WI38 (cell line): ENCODE results near the gene BCL6.
A peak's percentile ranks its signal among the peaks of the same experiment; 100 is the strongest.

ENCODE experiments used
- H3K4me3 ChIP-seq: 2 replicates; pipeline ENCODE4 v1.5.1; 2011; ENCODE audit warnings: low read depth, mild to moderate bottlenecking, control low read depth, low read length
- CTCF ChIP-seq: IDR thresholded peaks from 2 replicates; pipeline ENCODE4 v1.5.1; 2012; ENCODE audit warnings: low read depth, mild to moderate bottlenecking, control low read depth, low read length

Gene BCL6

DNA sequence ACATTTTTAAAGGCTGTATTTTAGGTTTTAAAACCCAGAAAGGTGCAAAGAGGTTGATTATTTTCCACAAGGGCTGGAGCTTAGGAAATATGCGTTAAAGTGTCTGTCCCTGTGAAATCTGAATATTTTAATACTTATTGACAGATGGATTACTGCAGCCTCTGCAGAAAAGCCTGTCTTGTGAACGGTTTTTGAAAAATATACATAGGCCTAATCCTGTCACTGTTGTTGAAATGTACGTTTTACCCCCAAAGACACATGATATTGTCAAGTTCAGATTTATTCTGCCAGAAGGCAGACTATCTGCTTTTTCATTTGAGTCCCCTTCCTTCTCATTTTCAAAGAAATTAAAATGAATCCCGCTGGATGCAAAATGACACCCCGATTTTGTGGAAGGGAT lies 2.2 kb upstream of the BCL6 start:
- H3K4me3 ChIP-seq: no peak overlapping the region
- no peak for TF ChIP-seq CTCF

DNA sequence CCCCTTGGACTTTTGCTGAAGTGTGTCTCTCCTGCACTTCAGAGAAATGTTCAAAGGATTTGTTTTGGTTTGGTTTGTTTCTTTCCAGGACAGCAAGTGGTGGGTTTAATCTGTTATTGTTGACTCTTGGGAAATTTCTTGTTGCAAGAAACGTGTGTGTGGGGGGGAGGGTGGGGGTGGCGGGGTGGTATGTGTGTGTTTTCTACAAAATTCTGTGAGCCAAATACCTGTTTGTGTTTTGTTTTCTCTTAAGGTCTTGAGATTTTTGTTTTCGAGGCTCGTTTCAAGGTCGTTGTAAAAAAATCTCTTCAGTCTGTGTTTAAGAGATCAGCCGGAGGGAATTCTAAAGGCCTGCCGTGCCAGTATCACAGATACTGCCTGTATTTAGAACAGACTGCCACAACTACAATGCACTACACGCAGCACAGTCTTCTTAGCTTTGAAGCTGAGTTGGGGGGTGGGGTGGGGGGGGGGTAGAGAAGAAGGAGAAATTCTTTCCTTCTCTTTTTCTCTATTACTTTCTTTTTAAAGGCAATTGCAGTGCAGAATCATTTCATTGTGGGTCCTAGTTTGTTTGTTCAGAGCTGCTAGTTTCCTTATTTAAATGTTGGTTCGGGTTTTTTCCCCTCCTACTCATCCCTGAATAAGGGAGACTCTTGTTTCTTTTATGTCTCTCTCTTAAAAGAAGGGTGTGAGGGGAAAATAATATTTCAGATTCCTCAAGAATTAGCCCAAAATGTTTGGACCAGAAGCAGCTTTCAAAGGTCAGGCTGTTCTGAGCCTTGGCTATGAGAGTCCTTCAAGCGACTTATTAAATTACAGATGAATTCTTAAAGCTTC lies 1.4 kb upstream of the BCL6 start:
- TF ChIP-seq CTCF: no peak
- H3K4me3 ChIP-seq: peak overlapping the region; percentile 95

DNA sequence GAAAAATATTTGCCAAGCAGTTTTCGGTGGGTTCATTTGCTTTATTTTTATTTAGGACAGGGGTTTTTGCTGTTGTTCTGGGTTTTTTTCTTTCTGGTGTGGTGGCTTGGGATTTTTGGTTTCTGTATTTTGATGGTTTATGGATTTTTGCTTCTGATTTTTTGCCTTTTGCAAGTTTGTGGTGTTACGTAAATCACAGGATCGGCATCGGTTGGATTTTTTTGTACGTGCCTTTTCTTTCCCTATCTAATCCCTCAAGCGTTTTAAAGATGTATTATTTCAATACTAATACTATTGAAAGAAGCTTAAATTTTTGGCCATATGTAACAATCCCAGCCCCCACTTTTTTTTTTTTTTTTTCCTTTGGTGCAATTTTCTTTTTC lies 782 bp upstream of the BCL6 start:
- TF ChIP-seq CTCF: no peak
- H3K4me3 ChIP-seq: peak overlapping the region; percentile 95

DNA sequence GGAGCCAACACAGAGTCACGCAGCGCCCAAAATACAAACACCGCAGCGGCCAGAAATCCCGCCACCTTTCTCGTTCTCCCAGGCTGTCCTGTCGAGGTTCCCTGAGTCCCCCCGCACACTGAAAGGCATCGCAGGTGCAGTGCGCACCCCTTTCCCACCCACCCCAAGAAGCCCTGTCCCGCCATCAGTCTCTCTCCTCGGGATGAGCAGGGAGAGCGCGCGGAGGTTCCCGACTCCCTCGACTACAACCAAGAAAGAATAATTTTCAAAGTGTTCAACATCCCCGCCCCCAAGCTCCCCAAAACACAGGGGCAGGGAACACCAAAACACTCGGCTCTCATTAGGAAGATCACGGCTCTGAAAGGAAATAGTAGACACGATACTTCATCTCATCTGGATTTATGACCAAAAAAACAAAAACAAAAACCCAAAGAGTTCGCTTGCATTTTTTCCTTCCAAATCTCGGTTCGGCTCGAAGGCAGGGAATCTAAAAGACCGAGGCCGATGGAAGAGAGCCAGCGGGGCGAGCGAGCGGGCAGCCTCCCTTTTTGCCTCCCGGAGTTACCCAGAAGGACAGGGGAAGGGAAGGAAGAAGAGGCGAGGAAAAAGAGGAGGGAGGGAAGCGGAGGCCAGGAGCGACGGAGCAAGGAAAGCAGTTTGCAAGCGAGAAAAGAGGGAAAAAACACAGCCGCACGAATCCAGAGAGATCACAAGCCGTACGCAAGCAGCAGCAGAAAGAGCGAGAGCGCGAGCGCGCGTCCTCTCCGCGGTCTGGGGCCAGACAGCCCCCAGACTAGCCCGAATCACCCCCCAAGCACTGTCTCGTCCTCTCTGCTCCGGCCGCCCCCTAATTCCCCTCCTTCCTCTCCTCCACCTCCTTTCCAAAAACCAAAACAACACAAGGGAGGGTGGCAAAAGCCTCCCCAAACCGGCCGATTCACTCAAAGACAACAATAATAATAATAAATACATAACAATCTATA lies 808 bp downstream of the BCL6 start:
- TF ChIP-seq CTCF: no peak
- H3K4me3 ChIP-seq: peak overlapping the region; percentile 95

GRCh38 chr3:187743195-187744141 lies 1.8 kb downstream of the BCL6 start:
- TF ChIP-seq CTCF: no peak
- H3K4me3 ChIP-seq: peak overlapping the region; percentile 95

DNA sequence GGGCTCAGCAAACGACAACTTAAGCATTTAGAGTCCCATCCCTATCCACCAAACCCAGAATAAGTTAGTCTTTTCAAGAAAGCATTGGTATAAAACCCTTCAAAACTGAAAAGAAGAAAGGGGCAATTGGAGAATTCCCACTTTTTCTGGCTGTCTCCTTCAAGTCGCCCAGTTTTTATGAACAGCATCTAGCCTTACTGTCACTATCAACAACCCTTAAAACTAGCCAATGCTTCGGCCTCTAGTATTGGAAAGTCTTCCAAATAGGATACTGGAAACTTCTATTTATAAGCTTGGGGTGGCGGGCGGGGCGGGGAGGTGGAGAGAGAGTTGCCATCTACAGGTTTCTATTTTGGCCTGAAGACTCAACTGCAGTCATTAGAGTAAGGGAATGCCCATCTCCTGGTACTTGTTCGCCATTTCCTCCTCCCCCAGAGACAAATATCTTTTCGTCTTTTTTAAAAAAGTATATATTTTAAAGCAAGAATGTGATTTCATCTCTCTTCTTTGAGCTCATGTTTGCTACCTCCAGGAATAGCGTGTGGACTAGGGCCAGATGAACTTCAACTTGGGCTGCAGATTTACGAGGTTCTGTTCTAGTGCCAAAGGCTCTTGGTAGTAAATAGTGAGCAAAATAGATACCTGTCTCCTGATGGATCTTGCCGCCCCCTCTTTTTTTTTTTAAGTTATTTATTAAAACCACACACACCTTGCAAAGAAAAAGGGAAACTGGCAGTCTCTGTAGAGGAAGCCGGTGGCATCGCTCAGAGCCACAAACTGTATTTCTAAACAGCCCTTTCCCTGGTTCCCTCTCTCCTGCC lies 2.7 kb downstream of the BCL6 start:
- TF ChIP-seq CTCF: no peak
- peak overlapping the region; percentile 95 for H3K4me3 ChIP-seq
